HG03520 (cell line): Measurements from ENCODE around the gene SH3BGRL3.
A peak's percentile ranks its signal among the peaks of the same experiment; 100 is the strongest.
"Not testable (repeated sequence)": the region's sequence is repeated elsewhere in the genome, so short reads cannot be mapped to it uniquely, and the experiment has no call there.

Experiments
- ATAC-seq: cut with Tn5 transposase; IDR thresholded peaks from one replicate; pipeline ENCODE4 v1.9.1; 2021; ENCODE audit warnings: mild to moderate bottlenecking, moderate library complexity; ENCODE audit not compliant: unreplicated experiment

SH3BGRL3 gene

GRCh38 chr1:26279456-26280332 lies at the start of gene SH3BGRL3:
TSS of gene SH3BGRL3 (plus strand) at chr1:26280086. CDS start at chr1:26280156, 70 bp downstream.
- peak; percentile 50 for ATAC-seq

GRCh38 chr1:26230682-26231081 lies 49.2 kb upstream of the SH3BGRL3 start:
- not testable (repeated sequence) for ATAC-seq

GRCh38 chr1:26233903-26234643 lies 45.8 kb upstream of the SH3BGRL3 start, which contains the start of gene CEP85:
TSS of gene CEP85 (plus strand) at chr1:26234200. CDS start at chr1:26239784, 5,584 bp downstream.
- ATAC-seq, result peak; percentile 75

GRCh38 chr1:26234644-26235370 lies 45.1 kb upstream of the SH3BGRL3 start:
- no peak for ATAC-seq

- no peak for ATAC-seq
Observed at GRCh38 chr1:26237230-26237966, 42.5 kb upstream of the SH3BGRL3 start.

GRCh38 chr1:26239936-26240335 lies 40.0 kb upstream of the SH3BGRL3 start:
- ATAC-seq, result no peak

- no peak for ATAC-seq
Observed at GRCh38 chr1:26252718-26253117, 27.2 kb upstream of the SH3BGRL3 start.

- no peak for ATAC-seq
Observed at GRCh38 chr1:26254404-26254803, 25.5 kb upstream of the SH3BGRL3 start.

GRCh38 chr1:26257222-26257621 lies 22.7 kb upstream of the SH3BGRL3 start:
- ATAC-seq, result no peak

- no peak for ATAC-seq
Observed at GRCh38 chr1:26259005-26259404, 20.9 kb upstream of the SH3BGRL3 start.

GRCh38 chr1:26259578-26259977 lies 20.3 kb upstream of the SH3BGRL3 start:
- no peak for ATAC-seq

- ATAC-seq, result no peak
Observed at GRCh38 chr1:26263212-26263611, 16.7 kb upstream of the SH3BGRL3 start.

GRCh38 chr1:26265405-26265804 lies 14.5 kb upstream of the SH3BGRL3 start:
- ATAC-seq, result no peak

- no peak for ATAC-seq
Observed at GRCh38 chr1:26268290-26269197, 11.3 kb upstream of the SH3BGRL3 start.

GRCh38 chr1:26269198-26269550 lies 10.7 kb upstream of the SH3BGRL3 start:
- no peak for ATAC-seq

GRCh38 chr1:26274801-26275425 lies 5.0 kb upstream of the SH3BGRL3 start:
- ATAC-seq, result no peak

GRCh38 chr1:26275580-26276431 lies 4.1 kb upstream of the SH3BGRL3 start:
- ATAC-seq, result no peak

GRCh38 chr1:26276432-26276838 lies 3.5 kb upstream of the SH3BGRL3 start:
- no peak for ATAC-seq
